HG03139 (cell line): ENCODE data around the gene ENO2.
"Not testable (repeated sequence)": the region's sequence is repeated elsewhere in the genome, so short reads cannot be mapped to it uniquely, and the experiment has no call there.

Experiments
- ATAC-seq: cut with Tn5 transposase; IDR thresholded peaks from one replicate; pipeline ENCODE4 v1.9.1; 2021; ENCODE audit not compliant: unreplicated experiment

Gene ENO2

DNA sequence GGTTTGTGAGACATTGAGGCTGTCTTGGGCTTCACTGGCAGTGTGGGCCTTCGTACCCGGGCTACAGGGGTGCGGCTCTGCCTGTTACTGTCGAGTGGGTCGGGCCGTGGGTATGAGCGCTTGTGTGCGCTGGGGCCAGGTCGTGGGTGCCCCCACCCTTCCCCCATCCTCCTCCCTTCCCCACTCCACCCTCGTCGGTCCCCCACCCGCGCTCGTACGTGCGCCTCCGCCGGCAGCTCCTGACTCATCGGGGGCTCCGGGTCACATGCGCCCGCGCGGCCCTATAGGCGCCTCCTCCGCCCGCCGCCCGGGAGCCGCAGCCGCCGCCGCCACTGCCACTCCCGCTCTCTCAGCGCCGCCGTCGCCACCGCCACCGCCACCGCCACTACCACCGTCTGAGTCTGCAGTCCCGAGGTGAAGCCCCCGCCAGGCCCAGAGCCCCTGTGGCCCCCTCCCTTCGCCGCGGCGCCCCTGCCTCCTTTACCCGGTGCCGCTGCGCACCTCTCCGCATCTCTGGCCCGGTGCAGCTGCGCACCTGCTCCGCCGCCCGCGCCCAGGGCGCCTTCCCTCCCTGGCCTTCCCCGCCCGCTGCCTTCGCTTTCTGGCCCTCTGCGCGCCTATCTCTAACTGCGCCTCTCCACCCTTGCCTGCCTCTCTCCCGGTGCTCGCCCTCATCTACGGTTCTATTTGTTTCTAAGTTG, at the start of gene ENO2:
Gene ENO2 (plus strand): TSS at position 335 of the 701 bp plus-strand sequence. CDS start 1,253 bp downstream, outside the sequence.
- ATAC-seq, result no peak

DNA sequence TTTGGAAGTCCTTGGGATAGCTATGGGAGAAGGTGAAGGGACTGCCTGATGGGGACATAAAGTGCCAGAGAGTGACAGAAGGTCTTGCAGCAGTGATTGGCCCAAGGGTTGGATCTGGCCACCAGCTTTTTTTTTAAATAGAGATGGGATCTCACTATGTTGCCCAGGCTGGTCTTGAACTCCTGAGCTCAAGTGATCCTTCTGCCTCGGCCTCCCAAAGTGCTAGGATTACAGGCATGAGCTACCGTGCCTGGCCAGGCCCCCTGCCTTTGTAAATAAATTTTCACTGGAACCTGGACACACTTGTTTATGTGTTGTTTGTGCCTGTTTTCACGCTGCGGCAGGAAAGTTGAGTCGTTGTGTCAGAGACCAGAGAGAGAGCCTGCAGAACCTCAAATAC, 49.1 kb upstream of the ENO2 start:
- not testable (repeated sequence) for ATAC-seq

DNA sequence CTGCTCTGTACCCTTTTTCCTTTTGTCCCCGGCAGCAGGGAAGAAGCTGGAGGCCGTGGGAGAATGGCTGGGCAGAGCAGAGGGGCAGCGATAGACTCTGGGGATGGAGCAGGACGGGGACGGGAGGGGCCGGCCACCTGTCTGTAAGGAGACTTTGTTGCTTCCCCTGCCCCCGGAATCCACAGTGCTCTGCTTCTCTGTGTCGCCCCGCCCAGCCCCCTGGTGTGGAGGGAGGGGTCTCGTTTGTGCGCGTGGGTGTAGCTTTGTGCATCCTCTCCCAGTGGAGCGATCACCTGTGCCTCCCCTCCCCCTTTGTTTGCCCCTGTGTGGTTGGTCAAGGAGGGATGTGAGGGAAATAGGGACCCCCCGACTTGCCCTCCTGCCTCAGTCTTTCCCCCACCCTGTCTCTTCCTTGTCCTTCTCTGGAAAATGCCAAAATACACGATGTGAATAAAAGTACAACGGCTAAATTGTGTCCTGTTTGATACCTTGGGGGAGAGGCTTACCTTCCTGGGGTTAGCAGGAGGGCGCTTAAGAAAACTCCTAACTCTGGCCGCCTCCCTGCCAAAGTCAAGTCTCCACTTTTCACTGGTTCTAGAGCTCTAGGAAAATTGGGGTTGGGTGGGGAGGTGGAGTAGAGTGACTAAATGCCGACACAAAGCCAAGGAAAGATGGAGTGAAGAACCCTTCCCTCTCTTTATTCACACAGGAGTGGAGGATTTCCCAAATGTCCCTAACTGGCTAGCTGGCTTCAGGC, 48.0 kb upstream of the ENO2 start:
- ATAC-seq, result no peak

DNA sequence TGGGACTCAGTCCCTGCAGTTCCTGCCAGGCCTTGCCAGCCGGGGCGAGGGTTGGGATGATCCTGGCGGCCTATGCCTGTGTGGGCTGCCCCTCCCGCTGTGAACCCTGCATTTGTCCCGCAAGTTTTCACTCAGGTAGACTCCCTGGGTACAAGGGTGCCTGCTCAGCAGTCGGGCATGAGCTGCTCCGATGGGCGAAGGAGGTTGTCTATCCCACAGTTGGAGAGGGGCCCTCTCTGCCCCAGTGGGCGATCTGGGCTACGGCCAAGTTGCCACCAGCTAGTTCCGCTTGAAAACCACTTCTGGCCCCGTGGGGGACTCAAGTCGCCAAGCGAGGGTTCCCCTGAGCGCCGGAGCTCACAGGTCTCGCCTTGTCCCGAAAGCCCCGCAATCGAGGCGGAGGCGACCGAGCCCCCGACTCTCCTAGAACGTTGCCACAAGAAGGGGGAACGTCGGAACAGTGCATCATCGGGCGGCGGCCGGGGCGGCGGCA, 47.4 kb upstream of the ENO2 start:
- no peak for ATAC-seq

DNA sequence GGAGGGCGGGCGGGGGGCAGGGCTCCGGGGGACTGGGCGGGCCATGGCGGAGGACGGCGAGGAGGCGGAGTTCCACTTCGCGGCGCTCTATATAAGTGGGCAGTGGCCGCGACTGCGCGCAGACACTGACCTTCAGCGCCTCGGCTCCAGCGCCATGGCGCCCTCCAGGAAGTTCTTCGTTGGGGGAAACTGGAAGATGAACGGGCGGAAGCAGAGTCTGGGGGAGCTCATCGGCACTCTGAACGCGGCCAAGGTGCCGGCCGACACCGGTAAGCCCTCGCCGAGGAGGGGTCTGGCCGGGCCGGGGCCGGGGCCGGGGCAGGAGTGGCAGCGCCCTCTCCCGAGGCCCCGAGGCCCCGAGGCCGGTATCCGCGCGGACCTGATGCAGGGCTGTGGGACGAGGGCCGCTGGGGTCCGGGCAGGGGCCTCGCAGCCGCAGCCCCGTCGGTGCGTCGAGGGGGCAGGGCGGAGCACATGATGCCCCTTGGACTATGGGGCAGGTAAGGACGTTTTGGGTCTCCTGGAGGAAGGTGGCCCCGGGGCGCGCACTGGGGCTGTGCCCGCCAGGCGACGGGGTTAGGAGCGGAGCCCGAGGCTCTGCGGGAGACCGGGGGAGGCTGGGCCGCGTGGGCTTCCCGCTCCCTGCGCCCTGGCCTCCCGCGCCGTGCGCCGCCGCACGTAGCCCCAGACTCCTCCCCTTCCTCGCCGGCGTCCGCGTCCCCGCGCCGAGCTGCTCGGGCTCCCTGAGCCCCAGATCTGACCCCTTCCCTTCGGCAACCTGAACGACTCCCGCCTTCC, 46.8 kb upstream of the ENO2 start, which contains the start of gene TPI1:
Gene TPI1 (plus strand): TSS at position 119 of the 798 bp plus-strand sequence. CDS start 36 bp downstream, at position 155.
- peak; percentile 47 for ATAC-seq

DNA sequence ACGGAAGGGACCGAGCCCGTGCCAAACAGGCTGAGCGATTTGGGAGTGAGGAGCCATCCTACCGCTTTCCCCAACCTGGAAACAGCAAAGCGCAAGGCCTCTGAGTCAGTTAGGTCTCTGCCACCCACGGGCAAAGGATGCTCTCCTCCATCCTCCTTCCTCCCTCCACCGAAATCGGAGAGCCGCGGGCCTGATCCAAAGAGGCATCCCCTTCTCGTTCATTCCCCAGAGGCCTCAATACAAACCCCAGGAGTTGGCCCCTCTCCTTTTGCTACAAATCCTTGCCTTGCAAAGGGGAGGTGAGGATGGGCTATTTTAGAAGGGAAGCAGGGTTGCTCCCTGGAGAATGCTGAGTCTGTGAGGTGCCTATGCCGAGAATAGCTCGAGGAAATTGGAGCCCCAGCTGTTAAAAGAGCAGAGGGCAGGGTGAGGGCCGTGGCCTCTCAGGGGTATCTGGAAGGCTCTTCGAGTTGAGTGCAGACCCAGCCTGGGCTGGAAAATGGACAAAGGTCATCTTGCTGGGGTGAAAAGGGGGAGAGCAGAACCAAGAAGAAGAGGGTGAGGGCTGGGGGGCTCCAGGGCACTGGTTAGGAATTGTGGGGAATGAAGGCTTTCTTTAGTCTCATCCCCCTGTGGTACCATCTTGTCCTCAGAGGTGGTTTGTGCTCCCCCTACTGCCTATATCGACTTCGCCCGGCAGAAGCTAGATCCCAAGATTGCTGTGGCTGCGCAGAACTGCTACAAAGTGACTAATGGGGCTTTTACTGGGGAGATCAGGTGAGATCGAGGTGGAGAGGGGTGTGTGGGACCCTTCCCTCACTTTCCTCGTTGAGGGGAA, 46.0 kb upstream of the ENO2 start:
- ATAC-seq, result no peak

DNA sequence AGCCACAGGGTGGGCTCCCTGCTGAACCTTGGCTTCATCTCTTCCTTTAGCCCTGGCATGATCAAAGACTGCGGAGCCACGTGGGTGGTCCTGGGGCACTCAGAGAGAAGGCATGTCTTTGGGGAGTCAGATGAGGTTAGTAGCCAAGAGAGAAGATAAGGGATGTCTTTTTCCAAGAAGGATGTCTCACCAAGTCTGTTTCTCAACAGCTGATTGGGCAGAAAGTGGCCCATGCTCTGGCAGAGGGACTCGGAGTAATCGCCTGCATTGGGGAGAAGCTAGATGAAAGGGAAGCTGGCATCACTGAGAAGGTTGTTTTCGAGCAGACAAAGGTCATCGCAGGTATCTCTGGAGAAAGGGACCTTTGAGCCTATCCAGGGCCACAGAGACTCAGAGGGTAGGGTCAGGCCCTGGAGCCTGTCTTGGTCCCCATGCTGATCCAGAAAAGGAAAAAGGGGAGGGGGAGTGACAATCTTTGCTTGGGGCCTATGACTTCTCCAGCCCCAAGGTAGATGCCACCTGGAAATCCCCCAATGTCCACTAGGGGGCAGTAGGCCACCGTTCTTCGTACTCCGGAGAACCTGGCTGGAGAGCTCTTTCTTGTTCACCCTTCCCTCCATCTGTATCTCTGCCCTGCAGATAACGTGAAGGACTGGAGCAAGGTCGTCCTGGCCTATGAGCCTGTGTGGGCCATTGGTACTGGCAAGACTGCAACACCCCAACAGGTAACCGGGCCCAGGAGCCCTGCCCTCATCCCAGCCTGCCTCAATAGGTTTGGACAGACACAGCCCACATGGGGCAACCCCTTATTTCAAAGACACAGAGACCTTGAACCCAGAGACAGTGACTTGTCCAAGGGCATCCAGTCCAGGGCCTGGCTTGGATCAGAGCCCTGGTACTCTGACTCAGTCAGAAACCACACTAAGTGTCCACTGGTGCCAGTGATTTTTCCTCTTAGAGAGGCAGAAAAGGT, 45.0 kb upstream of the ENO2 start:
- ATAC-seq, result no peak

DNA sequence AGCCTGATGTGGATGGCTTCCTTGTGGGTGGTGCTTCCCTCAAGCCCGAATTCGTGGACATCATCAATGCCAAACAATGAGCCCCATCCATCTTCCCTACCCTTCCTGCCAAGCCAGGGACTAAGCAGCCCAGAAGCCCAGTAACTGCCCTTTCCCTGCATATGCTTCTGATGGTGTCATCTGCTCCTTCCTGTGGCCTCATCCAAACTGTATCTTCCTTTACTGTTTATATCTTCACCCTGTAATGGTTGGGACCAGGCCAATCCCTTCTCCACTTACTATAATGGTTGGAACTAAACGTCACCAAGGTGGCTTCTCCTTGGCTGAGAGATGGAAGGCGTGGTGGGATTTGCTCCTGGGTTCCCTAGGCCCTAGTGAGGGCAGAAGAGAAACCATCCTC, 44.1 kb upstream of the ENO2 start:
- not testable (repeated sequence) for ATAC-seq

DNA sequence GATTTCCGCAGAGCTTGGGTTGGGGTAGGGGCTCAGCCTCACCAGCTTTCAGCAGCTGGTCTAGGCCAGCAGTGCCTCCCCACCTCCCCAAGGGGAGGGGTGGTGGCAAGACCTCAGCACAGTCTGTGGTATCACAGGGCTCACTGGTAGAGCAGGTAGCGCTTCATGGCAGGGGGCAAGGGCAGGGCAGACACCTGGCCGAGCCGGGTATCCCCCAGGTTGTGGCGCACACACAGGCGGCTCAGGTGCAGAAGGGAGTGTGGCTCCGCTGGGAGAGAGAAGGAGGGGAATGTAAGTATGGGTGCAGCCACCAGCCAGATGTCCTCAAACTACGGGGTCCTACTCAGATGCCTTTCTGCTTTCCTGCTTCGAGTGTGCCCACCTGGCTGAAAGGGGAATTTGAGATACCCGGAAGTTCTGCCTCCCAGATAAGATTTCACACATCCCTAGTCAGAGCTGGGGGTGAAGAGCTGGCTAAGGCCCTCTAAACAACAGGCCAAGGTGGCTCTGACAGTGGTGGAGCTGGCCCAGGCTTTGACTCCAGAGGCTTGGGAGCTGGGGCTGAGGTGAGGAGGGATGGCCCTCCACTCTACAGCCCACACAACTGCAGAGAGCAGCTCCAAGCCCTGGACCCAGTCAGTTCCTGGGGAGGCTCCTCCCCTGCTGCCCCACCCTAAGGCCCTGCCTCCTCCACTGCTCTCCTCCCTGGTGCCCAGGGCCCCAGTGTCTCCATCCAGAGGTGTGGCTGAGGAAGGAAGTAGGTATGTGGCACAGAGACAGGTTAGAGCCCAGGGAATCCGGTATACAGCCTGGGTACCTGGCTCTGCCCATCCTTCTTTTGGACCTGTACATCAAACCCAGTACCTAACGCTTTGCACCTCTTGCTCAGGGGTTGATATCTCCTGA, 43.1 kb upstream of the ENO2 start:
- no peak for ATAC-seq

DNA sequence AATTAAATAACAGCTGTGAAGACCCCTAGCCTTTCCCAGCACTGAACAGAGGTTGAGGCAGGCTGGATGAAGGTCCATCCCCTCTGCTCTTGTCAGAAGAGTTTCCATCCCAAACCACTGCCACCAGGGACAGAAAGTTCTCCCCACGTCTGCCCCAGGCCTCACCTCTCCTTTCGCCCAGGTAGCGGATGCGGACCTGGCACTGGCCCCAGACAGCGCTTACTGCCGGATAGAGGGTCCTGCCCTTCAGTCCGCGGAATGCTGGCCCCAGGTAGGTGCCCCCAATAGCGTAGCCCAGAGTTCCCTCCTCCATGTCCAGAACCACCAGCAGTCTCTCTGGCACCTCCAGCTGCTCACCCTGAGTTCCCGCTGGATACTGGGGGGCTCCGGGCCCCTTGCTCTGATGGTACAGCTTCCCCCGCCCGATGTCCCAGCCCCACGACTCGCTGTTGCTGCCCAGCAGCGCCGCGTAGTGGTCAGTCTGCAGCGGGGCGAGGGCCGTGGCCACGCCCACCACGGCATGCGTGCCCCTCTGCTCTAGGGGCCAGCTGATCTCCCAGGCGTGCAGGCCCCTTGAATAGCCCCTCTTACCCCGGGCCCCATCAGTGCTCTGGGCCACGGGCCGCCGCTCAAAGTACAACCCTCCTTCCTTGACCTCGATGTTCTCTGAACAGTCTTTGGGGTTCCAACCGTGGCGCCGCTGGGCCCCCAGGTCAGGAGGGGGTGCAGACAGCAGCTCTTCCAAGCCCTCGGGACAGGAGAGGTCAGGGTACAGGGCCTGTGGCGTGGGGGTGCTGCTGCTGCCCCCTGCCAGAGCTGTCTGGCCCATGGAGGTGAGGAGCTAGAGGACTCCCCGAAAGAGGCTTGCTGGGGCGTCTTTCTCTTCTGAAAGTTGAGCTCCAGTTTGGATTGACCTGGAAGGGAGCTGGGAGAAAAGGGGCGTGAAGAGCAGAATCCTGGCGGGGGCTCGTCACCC, 42.0 kb upstream of the ENO2 start:
- no peak for ATAC-seq

DNA sequence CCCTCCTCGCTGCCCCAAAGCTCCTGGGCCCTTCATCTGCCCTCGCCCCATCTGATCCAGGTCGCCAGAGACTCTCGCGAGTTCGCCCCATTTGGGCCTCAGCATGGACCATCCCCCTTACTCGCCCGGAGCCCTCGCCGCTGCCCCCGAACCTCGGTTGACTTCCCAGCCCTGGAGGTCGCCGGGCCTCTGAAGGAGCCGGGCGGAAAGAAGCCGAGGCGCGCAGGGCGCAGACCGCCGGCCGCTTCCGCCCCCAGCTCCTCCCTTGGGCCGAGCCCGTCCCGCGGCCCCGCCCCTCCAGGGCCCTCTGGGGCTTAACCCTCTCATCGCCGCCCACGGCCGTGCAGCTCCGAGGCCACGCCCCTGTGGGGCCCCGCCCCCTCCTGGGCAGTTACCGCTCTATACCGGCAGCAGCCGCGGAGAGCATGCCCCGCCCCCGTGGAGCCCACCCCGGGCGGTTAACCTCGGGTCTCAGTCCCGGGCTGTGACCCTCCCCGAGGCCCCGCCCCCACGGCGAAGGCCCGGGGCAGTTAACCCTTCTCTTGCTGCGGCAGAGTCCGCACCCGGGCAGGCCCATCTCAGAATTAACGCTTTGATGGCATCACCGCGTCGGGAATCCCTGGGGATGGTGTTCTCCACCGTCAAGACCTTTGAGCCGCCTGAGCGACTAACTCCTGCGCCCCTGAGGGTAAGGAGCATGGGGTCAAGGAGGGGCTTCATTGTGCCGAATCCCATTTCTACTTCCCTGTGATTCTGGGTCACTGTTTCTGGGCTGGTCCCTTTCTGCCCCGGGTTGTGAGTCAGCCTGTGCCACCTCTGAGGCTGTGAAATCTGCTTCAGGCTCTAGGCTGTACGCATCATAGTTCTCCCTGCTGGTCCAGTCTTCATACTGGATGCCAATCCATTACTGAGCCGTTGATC, 41.0 kb upstream of the ENO2 start, which contains the start of gene SPSB2:
Gene SPSB2 (minus strand): TSS at position 210 of the 921 bp plus-strand sequence. CDS start 402 bp downstream, outside the sequence.
- ATAC-seq, result peak; percentile 75

DNA sequence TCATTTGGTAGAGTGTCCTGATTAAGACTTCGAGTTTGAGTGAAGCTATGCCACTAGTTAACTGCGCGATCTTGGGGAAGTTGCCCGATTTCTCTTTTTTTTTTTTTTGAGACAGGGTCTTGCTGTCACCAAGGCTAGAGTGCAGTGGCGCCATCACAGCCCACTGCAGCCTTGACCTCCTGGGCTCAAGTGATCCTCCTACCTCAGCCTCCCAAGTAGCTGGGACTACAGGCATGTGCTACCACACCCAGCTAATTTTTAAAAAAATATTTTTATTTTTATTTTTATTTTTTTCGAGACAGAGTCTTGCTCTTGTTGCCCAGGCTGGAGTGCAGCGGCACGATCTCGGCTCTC, 40.4 kb upstream of the ENO2 start:
- ATAC-seq, result not testable (repeated sequence)

DNA sequence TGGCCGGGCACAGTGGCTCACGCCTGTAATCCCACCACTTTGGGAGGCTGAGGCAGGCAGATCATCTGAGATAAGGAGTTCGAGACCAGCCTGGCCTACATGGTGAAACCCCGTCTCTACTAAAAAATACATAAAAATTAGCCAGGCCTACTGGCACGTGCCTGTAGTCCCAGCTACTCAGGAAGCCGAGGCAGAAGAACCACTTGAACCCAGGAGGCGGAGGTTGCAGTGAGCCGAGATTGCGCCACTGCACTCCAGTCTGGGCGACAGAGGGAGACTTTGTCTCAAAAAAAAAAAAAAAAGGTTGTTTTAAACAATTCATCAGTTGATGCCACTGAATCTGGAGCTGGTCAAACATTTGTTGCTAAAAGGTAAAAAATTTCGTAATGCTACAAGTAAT, 34.6 kb upstream of the ENO2 start:
- not testable (repeated sequence) for ATAC-seq

DNA sequence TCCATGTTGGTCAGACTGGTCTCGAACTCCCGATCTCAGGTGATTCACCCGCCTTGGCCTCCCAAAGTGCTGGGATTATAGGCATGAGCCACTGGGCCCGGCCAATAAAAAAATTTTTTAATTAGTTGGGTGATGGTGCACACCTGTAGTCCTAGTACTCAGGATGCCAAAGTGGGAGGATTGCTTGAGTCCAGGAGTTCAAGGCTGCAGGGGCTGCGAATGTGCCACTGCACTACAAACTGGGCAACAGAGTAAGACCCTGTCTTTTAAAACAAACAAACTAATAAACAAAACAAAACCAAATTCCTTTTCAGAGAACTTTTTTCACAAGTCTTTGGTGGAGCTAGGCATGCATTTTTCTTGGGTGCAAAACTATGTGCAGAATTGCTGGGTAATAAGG, 31.1 kb upstream of the ENO2 start:
- no peak for ATAC-seq

DNA sequence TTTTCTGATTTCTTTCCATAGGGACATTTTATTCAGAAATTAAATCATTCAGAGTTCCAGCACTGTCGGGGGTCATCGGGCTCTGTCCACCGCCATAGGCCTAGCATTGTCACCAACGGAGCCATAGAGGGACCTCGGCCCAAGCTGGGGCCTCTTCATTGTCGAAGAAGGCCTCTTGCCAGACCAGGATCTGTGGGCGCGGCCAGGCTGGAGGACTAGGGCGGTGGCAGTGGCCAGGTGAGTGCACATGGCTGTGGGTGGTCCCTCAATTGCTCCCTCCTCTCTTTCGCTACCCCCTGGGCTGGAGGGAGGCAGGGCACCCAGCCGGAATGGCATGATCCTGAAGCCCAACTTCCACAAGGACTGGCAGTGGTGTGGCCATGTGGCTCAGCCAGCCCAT, 30.7 kb upstream of the ENO2 start:
- ATAC-seq, result no peak

DNA sequence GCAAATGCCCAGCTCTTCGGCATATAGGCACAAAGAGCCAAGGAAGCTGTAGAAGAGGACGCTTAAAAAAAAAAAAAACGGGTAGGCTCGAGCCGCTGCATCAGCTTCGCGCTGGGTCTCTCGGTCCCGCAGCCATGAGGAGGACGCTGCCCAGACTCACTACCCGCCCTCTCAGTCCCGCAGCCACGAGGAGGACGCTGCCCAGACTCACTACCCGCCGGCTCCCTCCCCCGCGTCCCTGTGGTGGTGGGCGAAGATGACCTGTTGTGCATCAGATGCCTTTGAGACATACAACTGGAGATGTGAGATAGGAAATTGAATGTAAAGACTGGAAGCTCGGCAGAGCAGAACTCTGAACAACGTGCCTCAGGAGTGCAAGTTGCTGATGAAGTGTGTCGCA, 29.8 kb upstream of the ENO2 start:
- no peak for ATAC-seq
